ENCODE results near the gene NEK9. TPM values are rescaled to one million over a fixed set of nuclear protein-coding genes. Genes with fewer than 3 reads are reported as not detected.
"Not testable (repeated sequence)": the region's sequence is repeated elsewhere in the genome, so short reads cannot be mapped to it uniquely, and the experiment has no call there.

The NEK9 gene
- total RNA-seq, 1 experiment from 2014 or later = 50.8 TPM

DNA sequence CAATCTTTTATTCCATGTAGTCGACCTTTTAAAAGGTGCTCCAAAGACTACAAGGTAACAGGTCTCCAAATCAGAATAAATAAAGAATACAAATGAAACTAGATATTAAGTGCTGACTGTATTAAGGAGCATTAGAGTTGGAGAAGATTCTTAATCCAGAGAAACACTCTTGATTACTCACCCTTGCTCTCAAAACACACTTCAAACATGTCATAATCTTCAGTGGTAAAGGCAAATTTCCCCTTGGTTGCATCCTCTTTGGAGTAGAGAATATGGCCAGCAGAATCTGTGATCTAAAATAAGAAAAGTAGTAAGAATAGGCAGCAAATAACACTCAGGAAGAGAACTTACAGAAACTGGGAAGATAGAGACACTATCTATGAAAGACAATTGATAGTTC lies 25.0 kb upstream of the NEK9 start:
- H3K4me1 Mint-ChIP-seq = peaks cover 29% of the 10 kb centered on the region
- no peak for TF ChIP-seq NFE2L1 (CRISPR knock-in tag; IDR thresholded peaks at IDR 0.05)
- no peak for TF ChIP-seq FOXK1 (CRISPR knock-in tag; IDR thresholded peaks at IDR 0.05)
- TF ChIP-seq, protein P1, sequence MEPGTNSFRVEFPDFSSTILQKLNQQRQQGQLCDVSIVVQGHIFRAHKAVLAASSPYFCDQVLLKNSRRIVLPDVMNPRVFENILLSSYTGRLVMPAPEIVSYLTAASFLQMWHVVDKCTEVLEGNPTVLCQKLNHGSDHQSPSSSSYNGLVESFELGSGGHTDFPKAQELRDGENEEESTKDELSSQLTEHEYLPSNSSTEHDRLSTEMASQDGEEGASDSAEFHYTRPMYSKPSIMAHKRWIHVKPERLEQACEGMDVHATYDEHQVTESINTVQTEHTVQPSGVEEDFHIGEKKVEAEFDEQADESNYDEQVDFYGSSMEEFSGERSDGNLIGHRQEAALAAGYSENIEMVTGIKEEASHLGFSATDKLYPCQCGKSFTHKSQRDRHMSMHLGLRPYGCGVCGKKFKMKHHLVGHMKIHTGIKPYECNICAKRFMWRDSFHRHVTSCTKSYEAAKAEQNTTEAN (CRISPR knock-in tag; IDR thresholded peaks at IDR 0.05) = no peak
- no peak for TF ChIP-seq RORB (CRISPR knock-in tag; IDR thresholded peaks at IDR 0.05)
- no peak for TF ChIP-seq PRRX2 (CRISPR knock-in tag; IDR thresholded peaks at IDR 0.05)
- no peak for TF ChIP-seq TEAD4 (CRISPR knock-in tag; IDR thresholded peaks at IDR 0.05)
- TF ChIP-seq GTF2I (CRISPR knock-in tag; conservative IDR thresholded peaks at IDR 0.05) = no peak
- TF ChIP-seq, protein P2, sequence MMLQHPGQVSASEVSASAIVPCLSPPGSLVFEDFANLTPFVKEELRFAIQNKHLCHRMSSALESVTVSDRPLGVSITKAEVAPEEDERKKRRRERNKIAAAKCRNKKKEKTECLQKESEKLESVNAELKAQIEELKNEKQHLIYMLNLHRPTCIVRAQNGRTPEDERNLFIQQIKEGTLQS (CRISPR knock-in tag; conservative IDR thresholded peaks at IDR 0.05) = no peak
- no peak for TF ChIP-seq NR3C1 (CRISPR knock-in tag; conservative IDR thresholded peaks at IDR 0.05; ENCODE audit: low read depth)
- TF ChIP-seq ZNF317 (CRISPR knock-in tag; IDR thresholded peaks at IDR 0.05; ENCODE audit: borderline replicate concordance, low read depth) = no peak
- TF ChIP-seq, protein P3, sequence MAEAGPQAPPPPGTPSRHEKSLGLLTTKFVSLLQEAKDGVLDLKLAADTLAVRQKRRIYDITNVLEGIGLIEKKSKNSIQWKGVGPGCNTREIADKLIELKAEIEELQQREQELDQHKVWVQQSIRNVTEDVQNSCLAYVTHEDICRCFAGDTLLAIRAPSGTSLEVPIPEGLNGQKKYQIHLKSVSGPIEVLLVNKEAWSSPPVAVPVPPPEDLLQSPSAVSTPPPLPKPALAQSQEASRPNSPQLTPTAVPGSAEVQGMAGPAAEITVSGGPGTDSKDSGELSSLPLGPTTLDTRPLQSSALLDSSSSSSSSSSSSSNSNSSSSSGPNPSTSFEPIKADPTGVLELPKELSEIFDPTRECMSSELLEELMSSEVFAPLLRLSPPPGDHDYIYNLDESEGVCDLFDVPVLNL (CRISPR knock-in tag; IDR thresholded peaks at IDR 0.05; ENCODE audit: borderline replicate concordance, low read depth) = no peak
- TF ChIP-seq, protein P4, sequence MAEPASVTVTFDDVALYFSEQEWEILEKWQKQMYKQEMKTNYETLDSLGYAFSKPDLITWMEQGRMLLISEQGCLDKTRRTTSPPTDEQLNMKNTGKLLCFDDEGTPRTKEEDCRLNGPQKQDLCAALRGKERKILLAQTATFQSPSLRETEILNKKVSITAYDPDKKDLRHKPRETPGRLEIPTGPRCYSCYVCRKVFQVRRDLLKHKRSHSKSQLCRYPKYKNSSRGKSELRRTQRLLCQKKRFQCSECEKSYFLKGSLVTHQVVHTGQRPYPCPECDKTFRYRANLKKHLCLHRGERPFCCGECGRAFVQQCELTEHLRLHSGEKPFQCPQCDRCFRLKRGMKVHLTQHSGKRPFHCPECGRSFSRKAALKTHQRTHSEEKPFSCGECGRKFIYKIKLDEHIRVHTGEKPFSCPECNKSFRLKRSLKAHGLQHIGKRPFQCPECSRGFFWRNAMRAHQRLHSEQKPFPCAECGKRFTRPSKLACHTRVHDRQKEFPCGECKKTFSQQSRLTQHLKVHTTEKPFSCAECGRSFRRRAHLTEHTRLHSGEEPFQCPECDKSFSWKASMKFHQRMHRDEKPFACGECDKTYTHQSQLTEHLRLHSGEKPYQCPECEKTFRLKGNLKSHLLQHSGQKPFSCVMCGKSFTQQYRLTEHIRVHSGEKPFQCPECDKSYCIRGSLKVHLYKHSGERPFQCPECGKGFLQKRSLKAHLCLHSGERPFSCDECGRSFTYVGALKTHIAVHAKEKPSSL (CRISPR knock-in tag; conservative IDR thresholded peaks at IDR 0.05) = no peak
- H3K27me3 Mint-ChIP-seq (ENCODE audit: low read depth) = no peaks in the 10 kb centered on the region
- H3K9me3 Mint-ChIP-seq = no peaks in the 10 kb centered on the region
- DNase-seq (ENCODE audit: low spot score) (no peak), ATAC-seq (no peak)
- ChIA-PET POLR2A (no interaction called here), CTCF (no interaction called here)
- peak overlapping the region; percentile 75 for H3K27ac Mint-ChIP-seq
- H3K4me3 Mint-ChIP-seq = no peak overlapping the region
- peaks cover 18% of the 10 kb centered on the region for H3K36me3 Mint-ChIP-seq

DNA sequence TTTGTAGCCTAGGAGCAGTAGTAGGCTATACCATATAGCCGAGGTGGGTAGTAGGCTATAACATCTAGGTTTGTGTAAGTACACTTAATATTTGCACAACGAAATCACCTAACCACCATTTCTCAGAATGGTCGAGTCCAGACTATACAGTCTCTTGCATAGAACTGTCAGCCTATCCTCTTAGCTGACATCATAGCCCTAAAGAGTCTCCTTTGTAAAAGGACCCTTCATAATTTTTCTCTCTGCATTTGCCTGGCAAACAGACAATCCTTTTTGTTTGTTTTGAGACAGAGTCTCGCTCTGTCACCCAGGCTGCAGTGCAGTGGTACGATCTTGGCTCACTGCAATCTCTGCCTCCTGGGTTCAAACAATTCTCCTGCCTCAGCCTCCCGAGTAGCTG lies 23.8 kb upstream of the NEK9 start:
- H3K4me3 Mint-ChIP-seq; CTCF ChIA-PET; DNase-seq (ENCODE audit: low spot score); H3K9me3 Mint-ChIP-seq; H3K27me3 Mint-ChIP-seq (ENCODE audit: low read depth); ATAC-seq; POLR2A ChIA-PET; H3K27ac Mint-ChIP-seq: not testable (repeated sequence)
- H3K4me1 Mint-ChIP-seq = peaks cover 26% of the 10 kb centered on the region
- H3K36me3 Mint-ChIP-seq = peaks cover 27% of the 10 kb centered on the region

DNA sequence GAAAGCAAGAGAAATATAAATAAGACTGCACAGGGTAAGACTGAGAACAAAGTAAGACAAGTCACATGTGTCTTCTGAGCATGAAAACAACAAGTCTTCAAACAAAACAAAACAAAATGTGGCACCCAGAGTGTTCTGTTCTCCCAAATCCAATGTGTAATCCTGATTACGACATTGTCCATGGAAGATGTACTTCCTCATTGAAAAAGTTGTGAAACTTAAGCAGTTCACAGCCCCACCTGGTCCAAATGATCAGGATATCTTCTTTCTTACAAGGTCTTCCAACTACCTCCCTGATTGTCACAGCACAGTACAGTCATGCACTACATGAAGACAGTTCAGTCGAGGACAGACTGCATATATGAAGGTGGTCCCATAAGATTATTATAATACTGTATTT lies 23.3 kb upstream of the NEK9 start:
- Mint-ChIP-seq H3K4me1 (peaks cover 26% of the 10 kb centered on the region), H3K27me3 (ENCODE audit: low read depth) (no peaks in the 10 kb centered on the region), H3K36me3 (peaks cover 27% of the 10 kb centered on the region), H3K9me3 (no peaks in the 10 kb centered on the region), H3K4me3 (no peak overlapping the region), H3K27ac (peak overlapping the region; percentile 4; the same call in 1 of the 2 replicates)
- CTCF ChIA-PET = no interaction called here
- ATAC-seq (no peak), DNase-seq (ENCODE audit: low spot score) (no peak)
- POLR2A ChIA-PET = no interaction called here
- no peak for TF ChIP-seq OVOL2 (CRISPR knock-in tag; IDR thresholded peaks at IDR 0.05; ENCODE audit: borderline replicate concordance)
- TF ChIP-seq ZNF416 (CRISPR knock-in tag; IDR thresholded peaks at IDR 0.05) = no peak
- TF ChIP-seq ZNF232 (CRISPR knock-in tag; IDR thresholded peaks at IDR 0.05) = no peak
- TF ChIP-seq MXD4 (CRISPR knock-in tag; IDR thresholded peaks at IDR 0.05; ENCODE audit: borderline replicate concordance) = no peak
- TF ChIP-seq, protein P5, sequence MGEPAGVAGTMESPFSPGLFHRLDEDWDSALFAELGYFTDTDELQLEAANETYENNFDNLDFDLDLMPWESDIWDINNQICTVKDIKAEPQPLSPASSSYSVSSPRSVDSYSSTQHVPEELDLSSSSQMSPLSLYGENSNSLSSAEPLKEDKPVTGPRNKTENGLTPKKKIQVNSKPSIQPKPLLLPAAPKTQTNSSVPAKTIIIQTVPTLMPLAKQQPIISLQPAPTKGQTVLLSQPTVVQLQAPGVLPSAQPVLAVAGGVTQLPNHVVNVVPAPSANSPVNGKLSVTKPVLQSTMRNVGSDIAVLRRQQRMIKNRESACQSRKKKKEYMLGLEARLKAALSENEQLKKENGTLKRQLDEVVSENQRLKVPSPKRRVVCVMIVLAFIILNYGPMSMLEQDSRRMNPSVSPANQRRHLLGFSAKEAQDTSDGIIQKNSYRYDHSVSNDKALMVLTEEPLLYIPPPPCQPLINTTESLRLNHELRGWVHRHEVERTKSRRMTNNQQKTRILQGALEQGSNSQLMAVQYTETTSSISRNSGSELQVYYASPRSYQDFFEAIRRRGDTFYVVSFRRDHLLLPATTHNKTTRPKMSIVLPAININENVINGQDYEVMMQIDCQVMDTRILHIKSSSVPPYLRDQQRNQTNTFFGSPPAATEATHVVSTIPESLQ (CRISPR knock-in tag; IDR thresholded peaks at IDR 0.05) = no peak
- no peak for TF ChIP-seq FOXP1 (CRISPR knock-in tag; IDR thresholded peaks at IDR 0.05; ENCODE audit: borderline replicate concordance)
- TF ChIP-seq, protein P6, sequence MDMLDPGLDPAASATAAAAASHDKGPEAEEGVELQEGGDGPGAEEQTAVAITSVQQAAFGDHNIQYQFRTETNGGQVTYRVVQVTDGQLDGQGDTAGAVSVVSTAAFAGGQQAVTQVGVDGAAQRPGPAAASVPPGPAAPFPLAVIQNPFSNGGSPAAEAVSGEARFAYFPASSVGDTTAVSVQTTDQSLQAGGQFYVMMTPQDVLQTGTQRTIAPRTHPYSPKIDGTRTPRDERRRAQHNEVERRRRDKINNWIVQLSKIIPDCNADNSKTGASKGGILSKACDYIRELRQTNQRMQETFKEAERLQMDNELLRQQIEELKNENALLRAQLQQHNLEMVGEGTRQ (CRISPR knock-in tag; IDR thresholded peaks at IDR 0.05) = no peak
- TF ChIP-seq TP53 (CRISPR knock-in tag; IDR thresholded peaks at IDR 0.05) = no peak
- no peak for TF ChIP-seq ZNF317 (CRISPR knock-in tag; IDR thresholded peaks at IDR 0.05; ENCODE audit: borderline replicate concordance, low read depth)
- no peak for TF ChIP-seq KAT7 (CRISPR knock-in tag; IDR thresholded peaks at IDR 0.05; ENCODE audit: borderline replicate concordance)
- TF ChIP-seq, protein P7, sequence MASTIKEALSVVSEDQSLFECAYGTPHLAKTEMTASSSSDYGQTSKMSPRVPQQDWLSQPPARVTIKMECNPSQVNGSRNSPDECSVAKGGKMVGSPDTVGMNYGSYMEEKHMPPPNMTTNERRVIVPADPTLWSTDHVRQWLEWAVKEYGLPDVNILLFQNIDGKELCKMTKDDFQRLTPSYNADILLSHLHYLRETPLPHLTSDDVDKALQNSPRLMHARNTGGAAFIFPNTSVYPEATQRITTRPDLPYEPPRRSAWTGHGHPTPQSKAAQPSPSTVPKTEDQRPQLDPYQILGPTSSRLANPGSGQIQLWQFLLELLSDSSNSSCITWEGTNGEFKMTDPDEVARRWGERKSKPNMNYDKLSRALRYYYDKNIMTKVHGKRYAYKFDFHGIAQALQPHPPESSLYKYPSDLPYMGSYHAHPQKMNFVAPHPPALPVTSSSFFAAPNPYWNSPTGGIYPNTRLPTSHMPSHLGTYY (CRISPR knock-in tag; IDR thresholded peaks at IDR 0.05) = no peak
- TF ChIP-seq, protein P8, sequence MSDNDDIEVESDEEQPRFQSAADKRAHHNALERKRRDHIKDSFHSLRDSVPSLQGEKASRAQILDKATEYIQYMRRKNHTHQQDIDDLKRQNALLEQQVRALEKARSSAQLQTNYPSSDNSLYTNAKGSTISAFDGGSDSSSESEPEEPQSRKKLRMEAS (CRISPR knock-in tag; IDR thresholded peaks at IDR 0.05) = no peak
- TF ChIP-seq, protein P3 (CRISPR knock-in tag; IDR thresholded peaks at IDR 0.05; ENCODE audit: borderline replicate concordance, low read depth) = no peak
